Measurements from ENCODE around the gene PGBD5. TPM values are rescaled to one million over a fixed set of nuclear protein-coding genes. Genes with fewer than 3 reads are reported as not detected.

Gene PGBD5
- total and polyA plus RNA-seq, 9 of the 15 experiments (the other 6 are each of a cell fraction or from before 2014, with no cell fraction given), result under 0.01 to 0.40 (median 0.10) TPM; not detected in 3

DNA sequence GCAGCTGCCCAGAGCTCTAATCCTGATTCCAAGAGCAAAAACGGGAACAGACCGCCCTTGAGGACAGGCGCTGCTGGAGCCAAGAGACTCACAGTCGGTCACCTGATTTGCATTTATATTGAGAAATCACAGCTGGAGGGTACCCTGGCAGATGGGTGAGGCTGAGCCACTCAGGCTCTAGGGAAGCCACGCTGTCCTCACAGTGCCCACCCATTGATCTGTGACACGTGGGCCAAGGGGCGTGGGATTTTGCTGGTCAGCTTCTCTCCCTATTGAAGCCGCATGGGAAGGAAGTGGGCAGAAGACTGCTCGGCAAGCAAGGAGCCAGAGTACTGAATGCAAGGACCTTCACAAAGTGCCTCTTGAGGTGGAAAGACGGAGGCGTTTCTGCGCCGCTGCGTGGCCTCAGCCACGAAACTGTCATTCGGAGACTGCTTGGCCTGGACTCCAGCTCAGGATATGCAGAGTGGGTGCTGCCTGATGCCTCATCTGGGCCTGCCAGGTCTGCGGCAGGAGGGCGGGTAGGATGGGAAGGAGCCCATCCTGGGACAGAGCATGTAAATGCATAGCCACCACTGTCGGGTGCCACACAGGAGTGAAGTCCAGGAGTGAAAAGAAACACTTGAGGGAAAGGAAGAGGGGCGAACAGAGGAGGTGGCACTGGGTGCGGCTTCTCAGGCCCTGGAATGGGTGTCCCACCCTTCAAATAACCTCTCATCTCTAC, 139.8 kb downstream of the PGBD5 start (continued):
- TF ChIP-seq, protein P1, sequence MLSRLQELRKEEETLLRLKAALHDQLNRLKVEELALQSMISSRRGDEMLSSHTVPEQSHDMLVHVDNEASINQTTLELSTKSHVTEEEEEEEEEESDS (CRISPR knock-in tag; IDR thresholded peaks at IDR 0.05), result no peak
- no peak for TF ChIP-seq TARDBP (IDR thresholded peaks at IDR 0.05)

DNA sequence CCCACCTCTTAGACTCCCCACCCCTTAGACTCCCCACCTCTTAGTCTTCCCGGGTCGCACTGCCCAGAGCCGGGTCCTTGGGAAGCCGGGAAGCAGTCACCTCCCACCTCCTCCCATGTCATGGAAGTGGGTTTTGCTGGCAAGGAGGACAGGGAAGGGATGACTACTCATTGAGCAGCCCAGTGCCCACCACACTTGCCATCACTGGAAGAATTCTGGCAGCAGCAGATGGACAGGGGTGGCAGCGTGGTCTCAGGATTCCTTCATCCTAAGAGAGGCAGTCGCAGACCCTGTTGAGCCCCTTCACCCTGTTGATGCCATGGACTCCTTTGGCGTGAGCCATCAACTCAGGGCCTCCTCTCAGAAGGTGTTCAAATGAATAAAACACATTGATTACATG, 140.8 kb downstream of the PGBD5 start:
- H4K20me1 ChIP-seq (replicated peaks; ENCODE audit: control insufficient read depth, insufficient read depth, low read length), result peaks cover 12% of the 10 kb centered on the region
- no peak overlapping the region for H3K27ac ChIP-seq (ENCODE audit: extremely low read depth, low read depth, low read length)
- peaks cover 5% of the 10 kb centered on the region; the same call in 1 of the 3 replicates for H3K36me3 ChIP-seq (ENCODE audit: control insufficient read depth, insufficient read depth, low read length)
- no peak overlapping the region for H3K9ac ChIP-seq (ENCODE audit: insufficient read depth in 1 of 2, low read depth in 2 of 2, low read length in 2 of 2)
- no peak overlapping the region for H3K4me3 ChIP-seq
- in situ Hi-C loops (cut with MboI), result no loop called here
- H3K27me3 ChIP-seq (ENCODE audit: control insufficient read depth in 2 of 2, insufficient read depth in 2 of 2, low read length in 2 of 2), result peaks cover 24 to 44% of the 10 kb centered on the region in 2 experiments
- CTCF ChIA-PET (ENCODE audit: low intra/inter-chr PET ratio), result no interaction called here
- 39% methylated on average over 7 of the region's 7 CpGs for WGBS (ENCODE audit: insufficient coverage, low coverage, missing lambda C conversion rate)
- no peak overlapping the region for H3K4me2 ChIP-seq (ENCODE audit: insufficient read depth, low read length)
- POLR2A ChIA-PET, result no interaction called here
- H3K4me1 ChIP-seq (replicated peaks in 1 of 2; ENCODE audit: control insufficient read depth in 2 of 2, insufficient read depth in 2 of 2, low read length in 2 of 2), result peaks cover 0 to 23% of the 10 kb centered on the region in 2 experiments; a peak in 2 of 5 replicates
- H2AFZ ChIP-seq (ENCODE audit: low read depth, low read length), result no peak overlapping the region
- intact Hi-C loops (cut with micrococcal nuclease), result no loop called here
- no peak for TF ChIP-seq RBM39 (optimal IDR thresholded peaks at IDR 0.05; ENCODE audit: low read depth, low read length)
- no peak for TF ChIP-seq HIVEP1 (CRISPR knock-in tag; IDR thresholded peaks at IDR 0.05)
- no peak for TF ChIP-seq ZNF384 (IDR thresholded peaks at IDR 0.05; ENCODE audit: low read depth, low read length)
- TF ChIP-seq HDAC3 (IDR thresholded peaks at IDR 0.05; ENCODE audit: borderline replicate concordance, partially characterized antibody), result no peak
- no peak for TF ChIP-seq ADNP (tag; IDR thresholded peaks at IDR 0.05)
- TF ChIP-seq SRSF7 (optimal IDR thresholded peaks at IDR 0.05; ENCODE audit: low read depth, low read length), result no peak
- no peak for TF ChIP-seq NR2C2 (CRISPR knock-in tag; IDR thresholded peaks at IDR 0.05)
- no peak for TF ChIP-seq NR2C2 (tag; IDR thresholded peaks at IDR 0.05)
- TF ChIP-seq ZNF445 (CRISPR knock-in tag; IDR thresholded peaks at IDR 0.05; ENCODE audit: low read depth), result no peak
- no peak for TF ChIP-seq RCOR1 (IDR thresholded peaks at IDR 0.05; ENCODE audit: borderline replicate concordance in 1 of 2, low read depth in 2 of 2, low read length in 2 of 2)
- TF ChIP-seq, protein P2, sequence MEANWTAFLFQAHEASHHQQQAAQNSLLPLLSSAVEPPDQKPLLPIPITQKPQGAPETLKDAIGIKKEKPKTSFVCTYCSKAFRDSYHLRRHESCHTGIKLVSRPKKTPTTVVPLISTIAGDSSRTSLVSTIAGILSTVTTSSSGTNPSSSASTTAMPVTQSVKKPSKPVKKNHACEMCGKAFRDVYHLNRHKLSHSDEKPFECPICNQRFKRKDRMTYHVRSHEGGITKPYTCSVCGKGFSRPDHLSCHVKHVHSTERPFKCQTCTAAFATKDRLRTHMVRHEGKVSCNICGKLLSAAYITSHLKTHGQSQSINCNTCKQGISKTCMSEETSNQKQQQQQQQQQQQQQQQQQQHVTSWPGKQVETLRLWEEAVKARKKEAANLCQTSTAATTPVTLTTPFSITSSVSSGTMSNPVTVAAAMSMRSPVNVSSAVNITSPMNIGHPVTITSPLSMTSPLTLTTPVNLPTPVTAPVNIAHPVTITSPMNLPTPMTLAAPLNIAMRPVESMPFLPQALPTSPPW (CRISPR knock-in tag; IDR thresholded peaks at IDR 0.05), result no peak
- TF ChIP-seq ZSCAN29 (IDR thresholded peaks at IDR 0.05), result no peak
- BruUV-seq (replicated peaks), result no TSS peak
- H3K9me1 ChIP-seq (ENCODE audit: control insufficient read depth, insufficient read depth, low read length), result no peaks in the 10 kb centered on the region
- H3K9me3 ChIP-seq (replicated peaks; ENCODE audit: control insufficient read depth, insufficient read depth, low read depth, low read length), result no peaks in the 10 kb centered on the region
- DNase-seq (ENCODE audit: extremely low read depth in 1 of 4, low spot score in 3 of 4), result no peak
- FAIRE-seq, result no peak
- no peak for ATAC-seq
- H3K79me2 ChIP-seq (ENCODE audit: control insufficient read depth, insufficient read depth, low read length), result no peaks in the 10 kb centered on the region

All from K562 (cell line).